Measurements from ENCODE around the gene FAM98C. TPM values are rescaled to one million over a fixed set of nuclear protein-coding genes. Genes with fewer than 3 reads are reported as not detected.
"Not testable (repeated sequence)": the region's sequence is repeated elsewhere in the genome, so short reads cannot be mapped to it uniquely, and the experiment has no call there.

FAM98C gene
- total RNA-seq, 1 donor from 2014 or later, result 11.8 TPM

- Mint-ChIP-seq H3K4me3 (no peak overlapping the region), H3K4me1 (peaks cover 4% of the 10 kb centered on the region)
- no peak for DNase-seq (ENCODE audit: low read depth, low spot score)
Measured at GRCh38 chr19:38425222-38425809, 22.4 kb downstream of the FAM98C start.

DNA sequence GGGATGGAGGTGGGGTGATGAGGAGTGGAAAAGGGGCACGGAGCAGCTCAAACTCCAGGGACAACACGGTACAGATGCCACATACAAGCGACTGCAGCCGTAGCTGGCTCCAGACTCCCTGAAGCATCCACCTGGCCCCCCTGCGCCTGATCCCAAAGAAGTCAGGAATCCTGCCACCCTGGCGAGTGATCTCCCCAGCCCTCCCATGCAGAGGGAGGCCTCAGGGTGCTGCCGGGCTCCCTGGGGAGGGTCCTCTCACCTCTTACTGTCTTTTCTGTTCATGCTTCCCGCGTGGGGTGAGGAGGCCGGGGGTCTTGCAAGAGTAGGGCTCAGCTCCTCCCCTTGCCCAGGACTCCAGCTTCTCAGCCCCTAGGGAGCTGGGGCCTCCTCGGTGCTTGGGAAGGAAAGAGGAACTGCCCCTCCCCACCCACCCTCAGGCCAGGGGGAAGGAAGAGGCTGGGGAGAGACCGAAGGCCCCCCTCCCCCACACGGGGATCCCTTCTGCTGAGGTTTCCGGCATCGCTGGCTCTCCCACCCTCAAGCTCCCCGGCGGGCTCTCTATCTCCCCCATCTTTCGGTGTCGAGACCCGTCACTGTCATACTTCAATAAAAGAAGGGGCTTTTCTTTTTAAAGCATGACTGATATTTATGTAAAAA, 23.0 kb downstream of the FAM98C start, which contains the start of gene RASGRP4:
RASGRP4 (minus strand) TSS at position 410 of the 657 bp plus-strand sequence; CDS start at position 282, 128 bp downstream.
- Mint-ChIP-seq H3K4me3 (no peak within 1 kb of the TSS), H3K36me3 (ENCODE audit: low read depth) (no peaks in the 10 kb centered on the region)

More at GRCh38 chr19:38425222-38425809, 22.4 kb downstream of the FAM98C start:
- H3K27ac Mint-ChIP-seq (ENCODE audit: unreplicated experiment), result no peak overlapping the region
- no peaks in the 10 kb centered on the region for H3K9me3 Mint-ChIP-seq
- TF ChIP-seq CTCF (conservative IDR thresholded peaks at IDR 0.05), result no peak
- peaks cover under 1% of the 10 kb centered on the region for H3K27me3 Mint-ChIP-seq (ENCODE audit: low read depth)
- no peaks in the 10 kb centered on the region for H3K36me3 Mint-ChIP-seq (ENCODE audit: low read depth)

GRCh38 chr19:38427035-38427677, 24.3 kb downstream of the FAM98C start:
- H3K9me3 Mint-ChIP-seq; H3K27me3 Mint-ChIP-seq (ENCODE audit: low read depth); H3K36me3 Mint-ChIP-seq (ENCODE audit: low read depth); H3K27ac Mint-ChIP-seq (ENCODE audit: unreplicated experiment); H3K4me3 Mint-ChIP-seq; DNase-seq (ENCODE audit: low read depth, low spot score); H3K4me1 Mint-ChIP-seq: not testable (repeated sequence)

More for the DNA sequence above, 23.0 kb downstream of the FAM98C start, which contains the start of gene RASGRP4:
- no peaks in the 10 kb centered on the region for H3K9me3 Mint-ChIP-seq
- DNase-seq (ENCODE audit: low read depth, low spot score), result no peak
- no peak for TF ChIP-seq CTCF (conservative IDR thresholded peaks at IDR 0.05)
- H3K27me3 Mint-ChIP-seq (ENCODE audit: low read depth), result no peaks in the 10 kb centered on the region
- H3K27ac Mint-ChIP-seq (ENCODE audit: unreplicated experiment), result no peak within 1 kb of the TSS
- H3K4me1 Mint-ChIP-seq, result peaks cover 4% of the 10 kb centered on the region

- Mint-ChIP-seq H3K27ac (ENCODE audit: unreplicated experiment) (no peak overlapping the region), H3K27me3 (ENCODE audit: low read depth) (peaks cover 6% of the 10 kb centered on the region), H3K4me3 (no peak overlapping the region), H3K36me3 (ENCODE audit: low read depth) (no peaks in the 10 kb centered on the region), H3K9me3 (no peaks in the 10 kb centered on the region), H3K4me1 (peaks cover 10% of the 10 kb centered on the region)
- TF ChIP-seq CTCF (conservative IDR thresholded peaks at IDR 0.05), result no peak
- DNase-seq (ENCODE audit: low read depth, low spot score), result no peak
Measured at GRCh38 chr19:38429055-38429810, 26.3 kb downstream of the FAM98C start.

DNA sequence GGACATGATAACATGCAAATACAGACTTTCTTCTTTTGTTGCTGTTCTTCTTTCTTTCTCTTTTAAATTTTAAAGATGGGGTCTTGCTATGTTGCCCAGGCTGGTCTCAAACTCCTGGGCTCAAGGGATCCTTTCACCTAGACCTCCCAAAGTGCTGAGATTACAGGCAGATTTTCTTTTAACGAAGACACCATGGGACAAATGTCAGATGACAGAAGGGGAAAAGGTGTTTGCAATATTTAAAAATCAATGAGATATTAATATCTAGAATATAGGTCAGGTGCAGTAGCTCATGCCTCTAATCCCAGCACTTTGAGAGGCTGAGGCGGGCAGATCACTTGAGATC, 26.9 kb downstream of the FAM98C start:
- Mint-ChIP-seq H3K36me3 (ENCODE audit: low read depth) (no peaks in the 10 kb centered on the region), H3K27ac (ENCODE audit: unreplicated experiment) (no peak overlapping the region), H3K4me3 (no peak overlapping the region), H3K4me1 (peaks cover 13% of the 10 kb centered on the region), H3K9me3 (no peaks in the 10 kb centered on the region), H3K27me3 (ENCODE audit: low read depth) (peaks cover 9% of the 10 kb centered on the region)
- DNase-seq (ENCODE audit: low read depth, low spot score), result no peak
- no peak for TF ChIP-seq CTCF (conservative IDR thresholded peaks at IDR 0.05)

All from neural crest cell (in vitro differentiated cells).